Central memory CD4-positive, alpha-beta T cell (primary cell): Measurements from ENCODE around the gene ETV3.
"Not testable (repeated sequence)": the region's sequence is repeated elsewhere in the genome, so short reads cannot be mapped to it uniquely, and the experiment has no call there.

ENCODE experiments used
- DNase-seq: peaks from one replicate; pipeline ENCODE4 v3.0.0; 2022
- total RNA-seq, 3 experiments: gene quantifications; one replicate each; lab custom pipeline; 2026; lab: John Stamatoyannopoulos, UW

ETV3 gene
- total RNA-seq, result 41.3 to 118 (median 45.3) reads per million in 3 experiments

DNA sequence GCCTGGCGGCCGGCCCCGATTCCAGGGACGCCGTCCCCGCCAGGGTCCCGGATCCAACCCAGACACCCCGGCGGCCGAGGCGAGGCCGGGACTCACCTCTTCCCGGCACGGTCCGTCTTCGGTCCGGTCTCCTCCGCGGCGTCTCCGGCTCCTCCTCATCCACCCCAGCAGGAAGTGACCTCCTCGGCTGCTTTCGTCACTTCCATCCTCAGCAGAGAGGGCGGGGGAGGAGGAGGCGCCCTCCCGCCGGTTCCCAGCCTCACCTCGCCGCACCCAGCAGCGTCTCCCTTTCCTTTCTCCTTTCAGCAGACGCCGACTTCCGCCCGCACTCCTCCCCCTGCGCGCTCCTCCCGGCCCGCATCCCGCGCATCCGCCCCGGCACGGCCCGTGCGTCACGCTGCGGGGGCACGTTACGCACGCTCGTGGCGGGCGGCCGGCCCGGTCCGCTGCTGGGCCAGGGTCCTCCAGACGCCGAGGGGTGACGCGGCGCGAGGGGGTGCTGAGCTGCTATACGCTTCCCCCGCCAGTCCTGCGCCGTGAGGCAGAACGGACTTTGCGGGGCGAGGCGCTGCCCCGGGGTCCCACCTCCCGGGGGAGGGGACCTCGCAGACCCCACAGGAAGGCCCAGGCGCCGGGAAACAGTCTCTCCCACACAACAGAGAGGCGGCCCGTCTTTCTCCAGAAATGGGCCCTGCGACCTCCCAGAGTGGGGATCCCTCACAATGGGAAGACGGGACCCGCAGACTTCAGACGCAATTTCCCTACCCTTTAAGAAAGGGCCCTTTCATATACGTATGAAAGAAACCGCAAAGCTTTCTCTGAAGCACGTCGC, at the start of gene ETV3:
TSS of gene ETV3 (minus strand) at position 176 of the 832 bp plus-strand sequence. CDS start 2,043 bp downstream, outside the sequence.
- DNase-seq, result peak; percentile 92

GRCh38 chr1:157186281-157186992, 48.2 kb upstream of the ETV3 start:
- no peak for DNase-seq

DNA sequence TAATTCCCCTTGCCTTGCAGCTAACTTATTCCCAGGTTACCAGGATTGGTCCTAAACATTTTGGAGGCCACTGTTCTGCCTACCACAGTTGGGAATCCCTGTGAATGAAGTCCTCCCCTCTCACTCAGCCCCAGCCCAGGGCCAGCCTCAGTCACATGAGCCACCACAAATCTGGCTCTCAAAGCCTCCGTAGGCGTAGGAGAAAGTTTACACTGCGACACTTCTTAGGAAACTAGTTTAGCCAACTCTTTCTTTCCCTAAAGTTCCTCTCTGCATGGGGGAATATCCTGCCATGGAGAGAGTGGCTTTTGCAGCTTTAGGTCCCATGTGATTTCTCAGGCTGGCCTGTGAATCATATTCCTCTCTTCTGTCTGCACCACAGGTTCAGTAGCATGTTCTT, 45.7 kb upstream of the ETV3 start:
- DNase-seq, result no peak

DNA sequence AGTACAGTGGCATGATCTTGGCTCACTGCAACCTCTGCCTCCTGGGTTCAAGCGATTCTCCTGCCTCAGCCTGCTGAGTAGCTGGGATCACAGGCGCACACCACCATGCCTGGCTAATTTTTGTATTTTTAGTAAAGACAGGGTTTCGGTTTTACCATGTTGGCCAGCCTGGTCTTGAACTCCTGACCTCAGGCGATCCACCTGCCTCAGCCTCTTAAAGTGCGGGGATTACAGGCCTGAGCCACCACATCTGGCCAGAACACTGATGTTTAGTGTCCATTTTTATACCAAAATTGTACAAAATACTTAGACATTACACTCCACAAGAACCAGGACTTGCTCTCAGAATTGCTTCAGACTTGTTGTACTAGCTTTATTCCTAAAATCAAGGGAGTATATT, 44.2 kb upstream of the ETV3 start:
- DNase-seq, result not testable (repeated sequence)

- no peak for DNase-seq
Observed at GRCh38 chr1:157181790-157182189, 43.6 kb upstream of the ETV3 start.

GRCh38 chr1:157181258-157181657, 43.1 kb upstream of the ETV3 start:
- no peak for DNase-seq

DNA sequence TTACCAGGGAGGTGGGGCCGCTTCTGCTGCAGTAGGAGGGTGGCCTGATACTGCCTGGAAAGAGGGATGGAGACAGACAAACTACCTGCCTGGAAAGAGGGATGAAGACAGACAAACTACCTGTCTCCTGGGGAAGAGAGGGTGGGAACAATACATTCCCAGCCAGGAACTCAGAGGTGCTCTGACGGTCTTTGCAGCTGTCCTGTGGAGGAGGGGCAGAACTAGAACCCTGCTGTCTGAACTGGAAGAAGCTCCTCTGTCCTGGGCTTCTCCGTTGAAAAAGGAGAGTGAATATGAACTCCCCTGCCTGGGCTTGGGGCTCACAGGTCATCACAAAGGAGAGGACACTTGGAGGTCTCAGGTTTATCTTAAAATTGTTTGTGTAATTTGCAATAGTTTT, 40.3 kb upstream of the ETV3 start:
- no peak for DNase-seq

DNA sequence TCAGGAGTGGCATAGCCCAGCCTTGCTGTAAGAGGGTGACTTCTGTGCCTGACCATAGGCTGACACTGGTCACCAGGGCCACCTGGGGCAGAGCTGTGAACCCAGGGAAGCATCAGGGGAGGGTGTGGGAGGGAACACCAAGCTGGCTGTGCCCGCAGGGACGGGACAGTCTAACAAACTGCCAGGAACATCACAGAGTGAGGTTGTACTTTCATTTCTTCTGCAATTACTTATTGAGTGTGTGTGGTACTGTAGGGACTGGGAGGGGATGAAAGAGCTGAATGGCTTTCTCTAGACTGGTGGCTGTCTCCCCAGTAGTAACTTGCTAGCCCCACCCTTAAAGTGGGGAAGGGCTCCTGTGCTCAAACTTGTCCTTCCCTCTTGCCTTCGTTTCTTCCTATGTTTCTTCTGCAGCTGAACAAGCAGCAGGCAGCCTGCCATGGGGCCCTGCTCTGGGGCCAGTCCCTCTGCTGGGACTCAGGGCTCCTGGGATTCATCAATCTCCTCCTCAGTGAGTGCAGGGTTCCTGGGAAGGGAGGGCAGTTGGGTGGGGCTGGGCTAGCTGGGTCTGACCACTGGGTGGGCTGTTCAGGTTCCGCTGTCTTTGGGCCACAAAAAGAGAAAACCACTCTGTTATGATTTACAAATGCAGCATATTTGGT, 39.7 kb upstream of the ETV3 start:
- no peak for DNase-seq

GRCh38 chr1:157176591-157177121, 38.5 kb upstream of the ETV3 start:
- DNase-seq, result no peak

DNA sequence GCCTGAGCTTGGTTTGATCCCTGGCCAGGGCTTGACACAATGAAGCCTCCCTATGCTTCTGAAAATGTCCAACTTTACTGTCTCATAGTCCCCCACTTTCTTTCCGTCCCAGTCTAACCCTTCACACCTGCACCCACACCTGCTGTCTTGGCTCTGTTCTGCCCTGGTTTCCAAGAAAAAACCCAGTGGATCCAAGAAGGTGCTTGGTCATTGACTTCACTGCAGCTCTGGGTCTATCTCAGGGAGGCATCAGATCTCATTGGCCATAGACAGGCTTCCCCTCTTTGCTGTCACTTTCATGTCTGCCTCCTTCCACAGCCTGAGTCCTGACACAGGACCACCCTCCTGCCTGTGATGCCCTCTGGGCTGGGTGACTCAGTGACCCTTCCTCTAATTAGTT, 37.8 kb upstream of the ETV3 start:
- no peak for DNase-seq

DNA sequence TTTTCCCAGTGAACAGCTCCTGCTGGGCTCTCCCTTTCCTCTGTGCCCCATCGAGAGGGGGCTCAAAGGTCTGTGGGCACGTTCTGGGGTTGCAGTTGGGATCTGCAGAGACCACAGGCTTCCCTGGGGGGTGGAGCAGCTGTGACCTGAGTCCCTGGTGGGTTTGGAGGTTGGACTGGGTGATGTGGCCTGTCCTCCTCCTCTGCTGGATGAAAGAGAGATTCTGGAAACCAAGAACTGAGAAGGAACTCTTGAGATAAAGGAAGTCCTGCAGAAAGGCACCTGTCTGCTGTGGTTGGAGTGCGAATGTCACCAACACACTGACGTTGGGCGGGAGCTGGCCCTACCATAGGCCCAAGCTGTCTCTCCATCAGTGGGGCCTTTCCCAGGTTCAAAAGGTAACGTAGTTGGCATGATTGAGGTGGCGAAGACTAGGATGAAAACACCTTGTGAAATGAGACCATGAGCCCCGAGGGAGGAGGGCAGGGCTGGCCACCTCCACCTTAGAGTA, 35.8 kb upstream of the ETV3 start:
- DNase-seq, result no peak

- DNase-seq, result not testable (repeated sequence)
Observed at GRCh38 chr1:157173241-157173640, 35.0 kb upstream of the ETV3 start.

DNA sequence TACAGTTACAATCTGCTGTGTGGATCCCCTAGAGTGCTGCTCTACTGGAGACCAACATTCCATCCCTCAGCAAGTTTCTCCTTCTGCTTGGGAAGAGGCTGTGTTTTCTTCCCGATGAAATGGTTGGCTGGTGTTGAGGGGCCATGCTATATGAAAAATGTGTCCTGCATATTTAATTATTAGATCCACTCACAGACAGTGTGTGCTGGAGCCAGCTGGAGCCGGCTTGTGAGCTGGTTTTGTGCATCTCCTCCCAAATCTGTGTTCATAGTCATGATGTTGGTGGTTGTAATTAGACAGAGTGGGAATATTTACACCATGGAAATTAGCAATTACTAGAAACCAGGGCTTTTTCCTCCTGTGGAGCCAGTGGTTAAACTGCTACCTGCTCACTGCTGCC, 34.4 kb upstream of the ETV3 start:
- DNase-seq, result not testable (repeated sequence)

GRCh38 chr1:157171903-157172503, 33.8 kb upstream of the ETV3 start:
- not testable (repeated sequence) for DNase-seq

- no peak for DNase-seq
Observed at GRCh38 chr1:157170677-157171515, 32.7 kb upstream of the ETV3 start.

GRCh38 chr1:157168015-157168414, 29.8 kb upstream of the ETV3 start:
- no peak for DNase-seq

GRCh38 chr1:157167437-157167836, 29.2 kb upstream of the ETV3 start:
- DNase-seq, result no peak

GRCh38 chr1:157166590-157166989, 28.4 kb upstream of the ETV3 start:
- DNase-seq, result no peak

DNA sequence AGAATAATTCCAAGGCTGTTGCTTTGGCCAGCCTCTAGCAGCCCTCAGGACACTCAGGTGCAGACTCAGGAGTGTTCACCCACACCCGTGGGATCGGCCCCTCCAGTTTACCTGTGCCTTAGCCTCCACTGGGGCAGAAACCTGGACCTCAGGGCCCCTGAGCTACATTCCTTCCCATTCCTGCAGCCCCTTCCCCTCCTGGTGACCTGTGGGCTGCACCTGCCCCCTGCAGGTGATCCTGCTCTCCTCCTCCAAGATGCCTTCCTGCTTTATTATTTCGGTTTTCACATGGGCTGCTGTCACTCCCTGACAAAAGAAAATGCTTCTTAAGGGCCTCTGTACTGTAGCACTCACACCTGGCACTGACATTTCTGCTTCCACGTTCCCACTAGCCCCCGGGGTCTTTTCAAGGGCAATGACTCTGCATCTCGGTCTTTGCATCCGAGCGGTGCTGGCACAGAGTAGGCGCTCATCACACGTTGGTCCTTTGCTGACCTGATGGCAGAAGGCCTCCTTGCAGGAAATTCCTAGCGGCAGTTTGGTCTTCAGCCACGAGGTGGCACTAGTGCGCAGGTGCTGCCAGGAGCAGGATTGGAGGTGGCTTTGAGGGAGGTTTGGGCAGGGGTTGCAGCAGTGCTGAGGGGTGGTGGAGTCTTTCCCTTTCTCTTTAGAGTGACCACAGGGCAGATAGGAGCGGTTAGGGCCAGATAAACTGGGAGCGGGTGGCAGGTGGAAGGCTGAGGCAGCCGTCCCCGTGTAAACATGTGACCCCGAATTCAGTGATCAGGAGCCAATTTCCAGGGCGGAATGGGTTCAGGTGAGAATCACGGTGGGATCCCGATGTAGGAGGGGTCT, 25.3 kb upstream of the ETV3 start:
- DNase-seq, result peak; percentile 44

DNA sequence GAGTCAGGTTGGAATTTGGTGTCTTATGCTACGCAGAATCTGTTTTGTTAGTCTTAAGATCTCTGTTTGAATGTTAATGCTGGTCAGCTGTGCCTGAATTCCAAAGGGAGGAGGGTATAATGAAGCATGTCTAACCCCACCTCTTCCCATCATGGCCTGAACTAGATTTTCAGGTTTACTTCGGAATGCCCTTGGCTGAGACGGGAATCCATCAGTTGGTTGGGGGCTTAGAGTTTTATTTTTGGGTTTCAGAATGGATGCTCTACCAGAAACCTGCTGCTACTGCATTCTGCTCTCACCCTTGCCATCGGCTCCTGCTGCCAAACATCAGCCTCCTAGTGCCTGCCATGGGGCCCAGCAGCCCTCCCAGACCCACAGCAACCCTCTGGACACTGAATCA, 24.1 kb upstream of the ETV3 start:
- DNase-seq, result no peak

DNA sequence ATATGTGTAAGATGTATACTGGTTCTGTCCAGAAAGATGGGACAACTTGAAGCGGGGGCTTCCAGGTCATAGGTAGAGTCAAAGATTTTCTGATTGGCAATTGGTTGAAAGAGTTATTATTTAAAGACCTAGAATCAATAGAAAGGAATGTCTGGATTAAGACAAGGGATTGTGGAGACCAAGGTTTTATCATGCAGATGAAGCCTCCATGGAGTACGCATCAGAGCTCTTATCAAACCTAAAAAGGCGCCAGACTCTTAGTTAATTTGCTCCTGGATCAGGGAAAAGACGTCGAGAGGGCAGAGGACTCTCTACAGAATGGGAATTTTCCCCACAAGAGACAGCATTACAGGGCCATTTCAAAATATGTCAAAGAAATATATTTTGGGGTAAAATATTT, 23.7 kb upstream of the ETV3 start:
- DNase-seq, result no peak
